K562 (cell line): ENCODE measurements around the gene ARSD. TPM values are rescaled to one million over a fixed set of nuclear protein-coding genes. Genes with fewer than 3 reads are reported as not detected.

ENCODE experiments used
- ATAC-seq: fragments of 200-7000 bp; cut with Tn5 transposase; 3 replicates; pipeline ENCODE4 v1.9.1; 2020; ENCODE audit warnings: moderate library complexity
- BruUV-seq: library from RNA; stranded (reverse); fragments of 400-500 nt; replicated peaks from 2 replicates; lab custom pipeline; 2021; lab: Mats Ljungman, UMichigan
- CTCF ChIA-PET: fragments of 300-600 bp; formaldehyde crosslinking; extraction: SDS; loops from one replicate; lab custom pipeline; 2021; ENCODE audit warnings: low intra/inter-chr PET ratio; lab: Yijun Ruan, JAX
- POLR2A ChIA-PET: fragments of 300-600, 350-650 bp; sonication (Branson Sonifier 250); formaldehyde crosslinking; extraction: SDS; loops from one replicate; lab custom pipeline; 2021; ENCODE audit warnings: antibody characterized with exemption, inconsistent platforms; lab: Yijun Ruan, JAX
- DNase-seq, 4 experiments: peaks; one replicate each; pipeline versions ENCODE4 v3.0.0 to v3.0.0-alpha.2; 2011 to 2018; ENCODE audit warnings: low spot score in 3 of 4, mixed read lengths in 3 of 4; ENCODE audit errors: extremely low read depth in 1 of 4
- FAIRE-seq: peaks from 2 replicates; lab custom pipeline; 2011; peaks lifted over from hg19 to GRCh38; lab: Jason Lieb, UNC
- H2AFZ ChIP-seq: 2 replicates; pipeline ENCODE4 v1.6.0; 2011; ENCODE audit warnings: low read depth, low read length, control low read depth, inconsistent platforms
- H3K27ac ChIP-seq: fragments of 200-600 bp; 3 replicates; pipeline ENCODE4 v1.8.0; 2011; ENCODE audit warnings: low read depth, mild to moderate bottlenecking, control low read depth, inconsistent platforms, low read length, moderate library complexity, mixed read lengths; ENCODE audit errors: extremely low read depth
- H3K27me3 ChIP-seq, 2 experiments: fragments of 300-600 bp in 1 of 2; 2 replicates in 1 of 2; 3 replicates in 1 of 2; pipeline versions ENCODE4 v1.6.0 to v1.8.0; 2011; ENCODE audit warnings: inconsistent platforms in 2 of 2, low read length in 2 of 2, mild to moderate bottlenecking in 1 of 2, mixed read lengths in 1 of 2, moderate library complexity in 1 of 2; ENCODE audit not compliant: control insufficient read depth in 2 of 2, insufficient read depth in 2 of 2
- H3K36me3 ChIP-seq: fragments of 300-600 bp; 3 replicates; pipeline ENCODE4 v1.8.0; 2011; ENCODE audit warnings: mild to moderate bottlenecking, low read length, inconsistent platforms; ENCODE audit not compliant: control insufficient read depth, insufficient read depth
- H3K4me1 ChIP-seq, 2 experiments: fragments of 200-600 bp in 1 of 2; replicated peaks in 1 of 2; 2 replicates in 1 of 2; 3 replicates in 1 of 2; pipeline versions ENCODE4 v1.5.1 to v1.8.0; 2011; ENCODE audit warnings: inconsistent platforms in 2 of 2, low read length in 2 of 2, mild to moderate bottlenecking in 1 of 2, mixed read lengths in 1 of 2, moderate library complexity in 1 of 2; ENCODE audit not compliant: control insufficient read depth in 2 of 2, insufficient read depth in 2 of 2
- H3K4me2 ChIP-seq: 2 replicates; pipeline ENCODE4 v1.6.1; 2011; ENCODE audit warnings: low read length, control low read depth, inconsistent platforms, mixed read lengths; ENCODE audit not compliant: insufficient read depth
- H3K4me3 ChIP-seq: fragments of 200-600 bp; sonication (generic), shearing (Covaris generic); 2 replicates; pipeline ENCODE4 v1.5.1; 2016; ENCODE audit warnings: control low read depth, inconsistent platforms
- H3K79me2 ChIP-seq: fragments of 200-600 bp; 3 replicates; pipeline ENCODE4 v1.8.0; 2011; ENCODE audit warnings: low read length, inconsistent platforms; ENCODE audit not compliant: control insufficient read depth, insufficient read depth
- H3K9ac ChIP-seq, 2 experiments: 2 replicates each; pipeline versions ENCODE4 v1.6.0 to v1.6.1; 2011; ENCODE audit warnings: low read depth in 2 of 2, low read length in 2 of 2, control low read depth in 1 of 2, inconsistent platforms in 1 of 2, mild to moderate bottlenecking in 1 of 2, mixed read lengths in 1 of 2; ENCODE audit not compliant: insufficient read depth in 1 of 2
- H3K9me1 ChIP-seq: one replicate; pipeline ENCODE4 v1.6.0; 2011; ENCODE audit warnings: inconsistent platforms, mild to moderate bottlenecking, low read length, moderate library complexity; ENCODE audit not compliant: control insufficient read depth, insufficient read depth
- H3K9me3 ChIP-seq: replicated peaks from 2 replicates; pipeline ENCODE4 v1.5.1; 2011; ENCODE audit warnings: low read depth, low read length, inconsistent platforms; ENCODE audit not compliant: control insufficient read depth, insufficient read depth
- H4K20me1 ChIP-seq: replicated peaks from 2 replicates; pipeline ENCODE4 v1.6.1; 2011; ENCODE audit warnings: low read length, inconsistent platforms, mixed read lengths; ENCODE audit not compliant: control insufficient read depth, insufficient read depth
- NFIX ChIP-seq: fragments of 250-450 bp; sonication (Bioruptor Pico); IDR thresholded peaks from 2 replicates; pipeline ENCODE4 v1.4.0; 2020; ENCODE audit warnings: low read depth, mild to moderate bottlenecking, moderate library complexity
- SMAD1 ChIP-seq: fragments of 150-350 bp; IDR thresholded peaks from 2 replicates; pipeline ENCODE4 v1.6.1; 2014; ENCODE audit warnings: low read length, low read depth; ENCODE audit not compliant: partially characterized antibody
- WGBS: fragments of 100-300 bp; shearing (Covaris generic); methylation state at CpG from one replicate; pipeline ENCODE4 v1.1.6; 2016; ENCODE audit warnings: low coverage, mixed read lengths; ENCODE audit not compliant: insufficient coverage; ENCODE audit errors: missing lambda C conversion rate; 5-methylcytosine and 5-hydroxymethylcytosine counted together
- in situ Hi-C: fragments of 300-500 bp; cut with MboI; formaldehyde crosslinking; loops from 4 replicates; pipeline ENCODE4 v1.15.0; 2018; ENCODE audit warnings: inconsistent platforms, mixed read lengths
- intact Hi-C: fragments of 100-400 bp; cut with micrococcal nuclease; formaldehyde crosslinking; loops from 2 replicates; pipeline ENCODE4 v1.14.2; 2022
- polyA plus RNA-seq, 8 experiments: library from polyadenylated mRNA; depleted of rRNA in 4 of 8; stranded (reverse) in 5 of 8; unstranded in 3 of 8; fragments of >200 nt; fragmentation: Nextera tagmentation in 2 of 8; fragmentation: Illumina TruSeq in 1 of 8; extraction: Ambion mirVana in 2 of 8; extraction: Trizol in 1 of 8; gene quantifications; 2 replicates each; pipeline versions ENCODE4 v1.2.1 to v1.2.3, GENCODE V29; 2011 to 2014; ENCODE audit warnings: inconsistent platforms in 1 of 8, missing spikeins in 1 of 8
- total RNA-seq, 7 experiments: library from RNA; depleted of rRNA in 6 of 7; stranded (reverse); fragments of >200 nt in 6 of 7; fragmentation: Illumina TruSeq in 2 of 7; extraction: Trizol in 2 of 7; gene quantifications; 2 replicates each; pipeline versions ENCODE4 v1.2.1 to v1.2.3, GENCODE V29; 2011 to 2021; ENCODE audit warnings: low replicate concordance in 1 of 7
- TF ChIP-seq, protein P1 (sequence below): fragments of 200-800 bp; sonication (Bioruptor generic); IDR thresholded peaks from 2 replicates; pipeline ENCODE4 v1.6.1; 2017; ENCODE audit warnings: missing genetic modification characterization, missing compliant biosample characterization

ARSD gene
- total and polyA plus RNA-seq, 9 of the 15 experiments (the other 6 are each of a cell fraction or from before 2014, with no cell fraction given): 0.05 to 0.23 (median 0.09) TPM; not detected in 1

DNA sequence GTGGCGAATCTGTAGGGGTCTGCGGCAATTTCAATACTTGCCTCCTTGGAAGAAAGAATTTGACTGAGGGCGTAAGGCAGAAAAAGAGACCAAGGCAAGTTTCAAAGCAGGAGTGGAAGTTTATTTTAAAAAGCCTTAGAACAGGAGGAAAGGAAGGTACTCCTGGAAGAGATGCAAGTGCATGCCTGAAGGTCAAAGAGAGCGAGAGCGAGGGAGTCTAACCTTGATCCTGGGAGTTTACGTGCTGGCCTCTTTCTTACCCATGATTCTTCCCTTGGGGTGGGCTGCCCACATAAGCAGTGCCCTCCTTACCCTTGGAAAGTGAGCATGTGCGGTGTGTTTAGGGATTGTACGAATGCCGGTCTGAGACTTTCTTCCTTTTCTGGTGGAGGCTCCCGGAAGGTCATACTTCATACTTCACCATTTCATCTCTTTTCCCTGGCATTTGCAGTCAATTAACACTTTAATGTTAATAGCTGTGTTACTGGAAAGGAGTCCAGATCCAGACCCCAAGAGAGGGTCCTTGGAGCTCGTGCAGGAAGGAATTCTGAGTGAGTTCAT, 40.0 kb downstream of the ARSD start:
- intact Hi-C loops (loop anchor here (10.0 kb wide), 1 partner anchor 146 kb away; no protein-coding TSS in a partner anchor), in situ Hi-C loops (loop anchor here (25.0 kb wide), 1 partner anchor 748 kb away; no protein-coding TSS in a partner anchor)
- WGBS: 55% methylated on average over 7 of the region's 11 CpGs
- H3K27me3 ChIP-seq: no peaks in the 10 kb centered on the region
- no peak for ATAC-seq
- H3K36me3 ChIP-seq: no peaks in the 10 kb centered on the region
- H3K79me2 ChIP-seq: no peaks in the 10 kb centered on the region
- H3K9me3 ChIP-seq: no peaks in the 10 kb centered on the region
- POLR2A ChIA-PET: interaction anchor here (0.8 kb wide), 1 partner anchor 63 kb away, joined by 4 read pairs; no protein-coding TSS in a partner anchor
- peak overlapping the region; percentile 85 for H2AFZ ChIP-seq
- CTCF ChIA-PET: no interaction called here
- peak overlapping the region; percentile 16; the same call in 1 of the 2 replicates for H3K4me3 ChIP-seq
- no peak for DNase-seq
- H3K4me1 ChIP-seq: peaks cover 10 to 18% of the 10 kb centered on the region in 2 experiments; a peak in 4 of 5 replicates
- no peak for FAIRE-seq
- BruUV-seq: no TSS peak
- no peaks in the 10 kb centered on the region for H4K20me1 ChIP-seq
- no peaks in the 10 kb centered on the region for H3K9me1 ChIP-seq
- peak overlapping the region; percentile 70 for H3K4me2 ChIP-seq
- peak overlapping the region; percentile 84 for H3K27ac ChIP-seq
- peak overlapping the region; percentile 0 to 72; a peak in 3 of 4 replicates for H3K9ac ChIP-seq
- TF ChIP-seq NFIX (no peak), SMAD1 (no peak)
- TF ChIP-seq, protein P1, sequence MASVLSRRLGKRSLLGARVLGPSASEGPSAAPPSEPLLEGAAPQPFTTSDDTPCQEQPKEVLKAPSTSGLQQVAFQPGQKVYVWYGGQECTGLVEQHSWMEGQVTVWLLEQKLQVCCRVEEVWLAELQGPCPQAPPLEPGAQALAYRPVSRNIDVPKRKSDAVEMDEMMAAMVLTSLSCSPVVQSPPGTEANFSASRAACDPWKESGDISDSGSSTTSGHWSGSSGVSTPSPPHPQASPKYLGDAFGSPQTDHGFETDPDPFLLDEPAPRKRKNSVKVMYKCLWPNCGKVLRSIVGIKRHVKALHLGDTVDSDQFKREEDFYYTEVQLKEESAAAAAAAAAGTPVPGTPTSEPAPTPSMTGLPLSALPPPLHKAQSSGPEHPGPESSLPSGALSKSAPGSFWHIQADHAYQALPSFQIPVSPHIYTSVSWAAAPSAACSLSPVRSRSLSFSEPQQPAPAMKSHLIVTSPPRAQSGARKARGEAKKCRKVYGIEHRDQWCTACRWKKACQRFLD (CRISPR knock-in tag): 0 out of 2 replicates have a peak, but pooled peaks have one; percentile 11
- TF ChIP-seq, all 486 proteins: peak for 1
